ENCODE results near the gene WDR64.
"Not testable (repeated sequence)": the region's sequence is repeated elsewhere in the genome, so short reads cannot be mapped to it uniquely, and the experiment has no call there.

- not testable (repeated sequence) for TF ChIP-seq CTCF (optimal IDR thresholded peaks at IDR 0.05 in 1 of 3, IDR thresholded peaks at IDR 0.05 in 1 of 3, conservative IDR thresholded peaks at IDR 0.05 in 1 of 3; ENCODE audit: extremely low read depth in 1 of 3, insufficient read depth in 2 of 3, low read length in 3 of 3); EZH2 (IDR thresholded peaks at IDR 0.05; ENCODE audit: low read length)
Observed at GRCh38 chr1:241703739-241704138, 51.7 kb downstream of the WDR64 start.
